GM12892 (cell line): ENCODE results near the gene DLG2.

Experiments used
- POLR2A ChIP-seq: IDR thresholded peaks from 2 replicates; pipeline ENCODE4 v1.6.1; 2011; ENCODE audit warnings: low read depth, low read length, control low read depth
- POLR2AphosphoS5 ChIP-seq: IDR thresholded peaks from 2 replicates; pipeline ENCODE4 v1.6.1; 2011; ENCODE audit warnings: low read depth, low read length, control low read depth
- TAF1 ChIP-seq: IDR thresholded peaks from 2 replicates; pipeline ENCODE4 v1.6.1; 2011; ENCODE audit warnings: low read depth, mild to moderate bottlenecking, control low read depth, low read length, borderline replicate concordance

DNA sequence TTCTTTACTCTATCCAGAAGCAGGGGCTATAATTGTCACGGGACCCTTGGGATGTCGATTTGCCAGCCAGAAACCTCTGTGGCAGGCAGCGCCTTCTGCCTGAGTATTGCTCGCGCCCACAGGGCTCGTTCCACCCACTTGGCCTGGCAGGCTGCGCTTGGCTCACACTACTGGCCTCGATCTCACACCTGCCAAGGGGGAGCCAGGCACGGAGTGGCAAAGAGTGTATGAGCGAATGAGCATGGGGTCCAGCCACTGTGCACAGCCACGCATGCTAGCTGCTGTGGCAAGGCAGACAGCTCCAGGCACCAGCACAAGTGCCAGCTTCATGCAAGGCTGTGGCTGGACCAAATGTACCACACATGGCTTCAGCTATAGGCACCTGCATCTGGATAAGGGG is 599.8 kb downstream of the DLG2 start:
- TF ChIP-seq POLR2A (no peak), POLR2AphosphoS5 (no peak), TAF1 (no peak)
